PC-9 (cell line): ENCODE data around the gene MAEA. TPM values are rescaled to one million over a fixed set of nuclear protein-coding genes. Genes with fewer than 3 reads are reported as not detected.

Experiments
- BruUV-seq: library from RNA; stranded (reverse); fragments of 400-500 nt; replicated peaks from 2 replicates; lab custom pipeline; 2021; lab: Mats Ljungman, UMichigan
- CTCF ChIA-PET: fragments of 300-600 bp; sonication (Branson Sonifier 250); formaldehyde crosslinking; loops from one replicate; lab custom pipeline; 2022; ENCODE audit warnings: antibody characterized with exemption; lab: Charles Lee
- POLR2A ChIA-PET: fragments of 300-600 bp; sonication (Branson Sonifier 250); formaldehyde crosslinking; loops from one replicate; lab custom pipeline; 2022; ENCODE audit warnings: antibody characterized with exemption; ENCODE audit not compliant: unreplicated experiment; lab: Charles Lee
- DNase-seq, 2 experiments: peaks; one replicate each; pipeline versions ENCODE4 v3.0.0 to v3.0.0-alpha.2; 2015 to 2022; ENCODE audit warnings: mixed read lengths in 1 of 2
- H2AFZ ChIP-seq: fragments of 200-600 bp; sonication (generic); 2 replicates; pipeline ENCODE4 v1.8.1; 2017; ENCODE audit warnings: antibody characterized with exemption
- H3F3A ChIP-seq: fragments of 200-600 bp; sonication (generic); 2 replicates; pipeline ENCODE4 v1.8.1; 2017; ENCODE audit warnings: antibody characterized with exemption, mild to moderate bottlenecking, low read depth; ENCODE audit not compliant: insufficient read depth
- H3K27ac ChIP-seq: fragments of 200-600 bp; sonication (generic); 2 replicates; pipeline ENCODE4 v1.6.1; 2016; ENCODE audit warnings: mixed run types
- H3K27me3 ChIP-seq: fragments of 200-600 bp; sonication (generic); 2 replicates; pipeline ENCODE4 v1.6.1; 2016; ENCODE audit warnings: low read depth, mixed run types; ENCODE audit not compliant: insufficient read depth
- H3K36me3 ChIP-seq: fragments of 200-600 bp; sonication (generic); 2 replicates; pipeline ENCODE4 v1.6.1; 2016; ENCODE audit warnings: low read depth, mixed run types
- H3K4me1 ChIP-seq: fragments of 200-600 bp; sonication (generic); replicated peaks from 2 replicates; pipeline ENCODE4 v1.6.1; 2016; ENCODE audit warnings: mixed run types; ENCODE audit not compliant: insufficient read depth
- H3K4me2 ChIP-seq: fragments of 200-600 bp; sonication (generic); 2 replicates; pipeline ENCODE4 v1.6.1; 2017; ENCODE audit warnings: mixed run types
- H3K4me3 ChIP-seq: fragments of 200-600 bp; sonication (generic); 2 replicates; pipeline ENCODE4 v1.6.1; 2016; ENCODE audit warnings: mixed run types
- H3K79me2 ChIP-seq: fragments of 200-600 bp; sonication (generic); 2 replicates; pipeline ENCODE4 v1.6.1; 2017; ENCODE audit warnings: low read depth, mixed run types
- H3K9me2 ChIP-seq: fragments of 200-600 bp; sonication (generic); 2 replicates; pipeline ENCODE4 v1.8.1; 2017; ENCODE audit warnings: mild to moderate bottlenecking; ENCODE audit not compliant: insufficient read depth
- H3K9me3 ChIP-seq: fragments of 200-600 bp; sonication (generic); 2 replicates; pipeline ENCODE4 v1.8.1; 2016; ENCODE audit warnings: low read depth; ENCODE audit not compliant: insufficient read depth
- H4K20me1 ChIP-seq: fragments of 200-600 bp; sonication (generic); 2 replicates; pipeline ENCODE4 v1.8.1; 2017; ENCODE audit not compliant: insufficient read depth
- EZH2 ChIP-seq: fragments of 200-600 bp; sonication (generic); IDR thresholded peaks from 2 replicates; pipeline ENCODE4 v1.8.0; 2017; ENCODE audit warnings: antibody characterized with exemption, low read depth
- intact Hi-C: fragments of 100-400 bp; cut with micrococcal nuclease; formaldehyde crosslinking; loops from one replicate; pipeline ENCODE4 v1.10.0; 2022; ENCODE audit not compliant: unreplicated experiment
- total RNA-seq: library from RNA; stranded (reverse); gene quantifications from 2 replicates; pipeline ENCODE4 v1.2.3, GENCODE V29; 2021
- TF ChIP-seq, protein P1 (sequence below): fragments of 200-600 bp; sonication (generic); conservative IDR thresholded peaks from 2 replicates; pipeline ENCODE4 v1.6.1; 2017; ENCODE audit warnings: mixed run types, antibody characterized with exemption, mild to moderate bottlenecking, moderate library complexity

Gene MAEA
- total RNA-seq, 1 experiment from 2014 or later: 79.4 TPM

DNA sequence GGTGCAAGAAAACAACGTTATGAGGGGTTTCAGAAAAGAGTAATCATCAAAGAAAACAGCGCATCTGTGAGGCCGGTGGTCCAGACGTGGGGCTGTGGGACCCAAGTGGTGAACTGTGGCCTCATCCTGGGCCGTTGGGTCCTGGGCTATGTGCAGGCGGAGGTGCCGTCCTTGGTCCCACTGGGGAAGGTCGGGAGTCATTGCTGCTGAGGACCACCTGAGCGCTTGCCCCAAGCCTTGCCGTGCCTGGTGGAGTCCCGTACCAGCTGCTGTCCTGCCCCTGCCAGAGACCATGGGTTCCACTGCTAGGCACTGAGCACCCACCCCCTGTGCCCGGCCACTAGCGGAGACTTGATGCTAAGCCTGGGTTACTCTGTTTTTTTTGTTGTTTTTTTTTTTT, 31.8 kb downstream of the MAEA start:
- intact Hi-C loops: no loop called here
- Histone ChIP-seq H4K20me1 (no peaks in the 10 kb centered on the region), H3K9me2 (no peaks in the 10 kb centered on the region), H3K9me3 (no peaks in the 10 kb centered on the region), H3K4me1 (peaks cover 10% of the 10 kb centered on the region; the same call in 1 of the 2 replicates), H3K27ac (no peak overlapping the region), H3K79me2 (0 out of 2 replicates have a peak, but pooled peaks cover 2% of the 10 kb centered on the region), H2AFZ (no peak overlapping the region), H3F3A (peaks cover 27% of the 10 kb centered on the region; the same call in 1 of the 2 replicates), H3K27me3 (no peaks in the 10 kb centered on the region), H3K36me3 (no peaks in the 10 kb centered on the region), H3K4me3 (no peak overlapping the region), H3K4me2 (no peak overlapping the region)
- TF ChIP-seq, protein P1, sequence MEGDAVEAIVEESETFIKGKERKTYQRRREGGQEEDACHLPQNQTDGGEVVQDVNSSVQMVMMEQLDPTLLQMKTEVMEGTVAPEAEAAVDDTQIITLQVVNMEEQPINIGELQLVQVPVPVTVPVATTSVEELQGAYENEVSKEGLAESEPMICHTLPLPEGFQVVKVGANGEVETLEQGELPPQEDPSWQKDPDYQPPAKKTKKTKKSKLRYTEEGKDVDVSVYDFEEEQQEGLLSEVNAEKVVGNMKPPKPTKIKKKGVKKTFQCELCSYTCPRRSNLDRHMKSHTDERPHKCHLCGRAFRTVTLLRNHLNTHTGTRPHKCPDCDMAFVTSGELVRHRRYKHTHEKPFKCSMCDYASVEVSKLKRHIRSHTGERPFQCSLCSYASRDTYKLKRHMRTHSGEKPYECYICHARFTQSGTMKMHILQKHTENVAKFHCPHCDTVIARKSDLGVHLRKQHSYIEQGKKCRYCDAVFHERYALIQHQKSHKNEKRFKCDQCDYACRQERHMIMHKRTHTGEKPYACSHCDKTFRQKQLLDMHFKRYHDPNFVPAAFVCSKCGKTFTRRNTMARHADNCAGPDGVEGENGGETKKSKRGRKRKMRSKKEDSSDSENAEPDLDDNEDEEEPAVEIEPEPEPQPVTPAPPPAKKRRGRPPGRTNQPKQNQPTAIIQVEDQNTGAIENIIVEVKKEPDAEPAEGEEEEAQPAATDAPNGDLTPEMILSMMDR: no peak
- no peak for TF ChIP-seq EZH2
- DNase-seq: no peak
- CTCF ChIA-PET: no interaction called here
- no TSS peak for BruUV-seq
- POLR2A ChIA-PET: no interaction called here

DNA sequence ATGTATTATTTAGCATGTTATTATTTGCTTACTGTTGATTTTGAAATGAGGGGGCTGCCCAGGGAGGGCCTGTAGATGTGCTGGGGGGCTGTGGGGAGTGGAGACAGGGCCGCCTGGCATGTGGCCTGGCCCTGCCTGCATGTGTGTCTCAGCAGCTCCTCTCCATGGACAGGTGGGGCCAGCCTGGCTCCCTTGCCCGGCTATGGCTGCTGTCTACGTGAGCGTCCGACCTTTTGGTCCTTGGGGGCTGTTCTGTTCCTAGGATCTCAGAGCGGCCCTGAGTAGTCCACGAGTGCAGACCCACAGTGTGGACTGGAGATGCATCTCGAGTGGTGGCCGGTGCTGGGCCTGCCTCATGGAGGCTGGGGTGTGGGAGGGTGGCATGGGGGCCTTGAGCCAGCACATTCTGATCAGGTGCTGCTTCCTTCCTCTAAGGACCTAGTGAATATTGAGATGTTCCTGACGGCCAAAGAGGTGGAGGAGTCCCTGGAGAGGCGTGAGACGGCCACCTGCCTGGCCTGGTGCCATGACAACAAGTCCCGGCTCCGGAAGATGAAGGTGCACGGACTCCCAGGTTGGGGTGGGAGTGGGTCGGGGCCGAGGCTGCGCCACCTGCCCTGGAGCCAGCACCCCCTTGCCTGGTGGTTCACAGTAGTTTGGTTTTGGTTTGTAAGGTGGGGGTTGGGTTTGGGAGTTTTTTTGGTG, 32.4 kb downstream of the MAEA start:
- Histone ChIP-seq H3K9me2 (no peaks in the 10 kb centered on the region), H3K27me3 (no peaks in the 10 kb centered on the region), H3K79me2 (0 out of 2 replicates have a peak, but pooled peaks cover 2% of the 10 kb centered on the region), H3K9me3 (no peaks in the 10 kb centered on the region), H3K4me2 (no peak overlapping the region), H3K4me3 (no peak overlapping the region), H3F3A (peaks cover 27% of the 10 kb centered on the region; the same call in 1 of the 2 replicates), H3K27ac (no peak overlapping the region), H4K20me1 (no peaks in the 10 kb centered on the region), H3K4me1 (peaks cover 10% of the 10 kb centered on the region; the same call in 1 of the 2 replicates), H2AFZ (no peak overlapping the region), H3K36me3 (no peaks in the 10 kb centered on the region)
- TF ChIP-seq, protein P1: no peak
- TF ChIP-seq EZH2: no peak
- intact Hi-C loops: no loop called here
- POLR2A ChIA-PET: no interaction called here
- DNase-seq: no peak
- BruUV-seq: no TSS peak
- CTCF ChIA-PET: no interaction called here

DNA sequence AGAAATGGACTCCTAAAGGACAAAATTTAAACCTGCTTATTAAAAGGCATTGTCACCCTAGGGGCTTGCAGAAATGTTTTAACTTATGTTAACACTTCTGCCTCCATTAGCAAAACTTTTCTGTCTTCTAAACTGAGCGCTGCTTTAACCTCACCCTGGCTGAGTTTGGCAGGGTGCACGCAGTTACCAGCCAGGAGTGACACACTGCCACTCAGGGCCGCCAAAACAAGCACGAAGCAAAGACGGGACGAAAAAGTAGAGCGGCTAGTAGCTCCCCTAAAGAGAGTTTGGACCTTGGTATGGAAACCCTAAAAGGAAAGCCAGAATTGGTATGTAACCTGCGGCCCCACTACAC, 33.6 kb downstream of the MAEA start:
- POLR2A ChIA-PET: no interaction called here
- peaks cover 6% of the 10 kb centered on the region; the same call in 1 of the 2 replicates for H3K36me3 ChIP-seq
- H3K27ac ChIP-seq: peak overlapping the region; percentile 36
- H2AFZ ChIP-seq: no peak overlapping the region
- H3K4me1 ChIP-seq: peaks cover 15% of the 10 kb centered on the region
- no peak overlapping the region for H3K4me3 ChIP-seq
- DNase-seq: no peak
- 0 out of 2 replicates have a peak, but pooled peaks cover 2% of the 10 kb centered on the region for H3K79me2 ChIP-seq
- H3K9me3 ChIP-seq: no peaks in the 10 kb centered on the region
- no peaks in the 10 kb centered on the region for H3K27me3 ChIP-seq
- no peaks in the 10 kb centered on the region for H4K20me1 ChIP-seq
- intact Hi-C loops: no loop called here
- H3K4me2 ChIP-seq: no peak overlapping the region
- H3K9me2 ChIP-seq: no peaks in the 10 kb centered on the region
- CTCF ChIA-PET: no interaction called here
- TF ChIP-seq, protein P1: no peak
- TF ChIP-seq EZH2: no peak
- no TSS peak for BruUV-seq
- peaks cover 35% of the 10 kb centered on the region; the same call in 1 of the 2 replicates for H3F3A ChIP-seq
